ENCODE measurements around the gene ZIM2. TPM values are rescaled to one million over a fixed set of nuclear protein-coding genes. Genes with fewer than 3 reads are reported as not detected.

Gene ZIM2
- total and polyA plus RNA-seq, 2 of the 4 experiments (the other 2 are of a cell fraction), result not detected

DNA sequence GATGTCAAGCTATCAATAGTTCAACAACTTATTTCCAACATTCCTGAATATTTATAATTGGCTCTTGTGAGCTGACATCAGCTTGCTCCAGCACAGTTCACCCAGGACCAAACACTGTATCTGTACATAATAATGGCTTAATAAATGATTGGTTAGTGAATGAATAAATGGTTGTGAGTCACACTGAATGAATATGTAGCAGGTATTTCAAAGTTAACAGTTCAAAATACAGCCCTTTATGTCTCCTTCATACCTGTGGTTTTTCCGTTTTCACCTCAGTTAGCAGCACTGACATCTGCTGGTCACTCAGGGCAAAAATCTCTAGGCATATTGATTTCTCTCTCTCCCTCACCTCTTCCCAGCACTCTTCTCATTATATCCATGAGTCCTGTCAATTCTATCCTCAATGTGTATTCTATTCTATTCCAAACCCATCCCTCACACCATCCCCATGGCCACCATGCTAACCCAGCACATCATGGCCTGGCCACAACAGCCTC lies 76.3 kb downstream of the ZIM2 start:
- no peak overlapping the region for H4K8ac ChIP-seq (ENCODE audit: low read depth in 2 of 2, low read length in 2 of 2)
- in situ Hi-C loops (cut with MboI; ENCODE audit: low sequenced_read_pairs), result no loop called here
- H2BK15ac ChIP-seq (ENCODE audit: low read depth, low read length), result no peak overlapping the region
- no peak overlapping the region for H3K4ac ChIP-seq (ENCODE audit: low read depth, low read length)
- no peak overlapping the region for H2AFZ ChIP-seq (replicated peaks; ENCODE audit: low read length, poor library complexity)
- no peak overlapping the region for H3K23ac ChIP-seq (ENCODE audit: low read depth, low read length)
- POLR2A ChIA-PET (ENCODE audit: unreplicated experiment), result no interaction called here
- H2BK5ac ChIP-seq (ENCODE audit: low read depth, low read length, poor library complexity, severe bottlenecking), result no peak overlapping the region
- H3K9ac ChIP-seq (ENCODE audit: low read depth, low read length), result no peak overlapping the region
- no peaks in the 10 kb centered on the region for H3K36me3 ChIP-seq (ENCODE audit: control insufficient read depth, insufficient read depth, low read length)
- no peak overlapping the region for H3K56ac ChIP-seq (ENCODE audit: extremely low read depth, insufficient read depth, low read length)
- no peaks in the 10 kb centered on the region for H3K27me3 ChIP-seq (ENCODE audit: control insufficient read depth, insufficient read depth, low read length)
- H2AK5ac ChIP-seq (ENCODE audit: low read depth, low read length), result no peak overlapping the region
- H3K79me1 ChIP-seq (ENCODE audit: low read depth in 1 of 2, low read length in 2 of 2), result no peaks in the 10 kb centered on the region
- CTCF ChIA-PET, result no interaction called here
- H2BK120ac ChIP-seq (ENCODE audit: low read depth, low read length), result no peak overlapping the region
- intact Hi-C loops (cut with micrococcal nuclease), result no loop called here
- H2AK9ac ChIP-seq (replicated peaks; ENCODE audit: low read depth, low read length, poor library complexity), result no peak overlapping the region
- no peaks in the 10 kb centered on the region for H4K20me1 ChIP-seq (ENCODE audit: insufficient read depth, low read length)
- no peak overlapping the region for H3K18ac ChIP-seq (ENCODE audit: low read depth, low read length)
- TF ChIP-seq MAZ (IDR thresholded peaks at IDR 0.05; ENCODE audit: borderline replicate concordance, low read depth, low read length), result no peak
- TF ChIP-seq, protein P1, sequence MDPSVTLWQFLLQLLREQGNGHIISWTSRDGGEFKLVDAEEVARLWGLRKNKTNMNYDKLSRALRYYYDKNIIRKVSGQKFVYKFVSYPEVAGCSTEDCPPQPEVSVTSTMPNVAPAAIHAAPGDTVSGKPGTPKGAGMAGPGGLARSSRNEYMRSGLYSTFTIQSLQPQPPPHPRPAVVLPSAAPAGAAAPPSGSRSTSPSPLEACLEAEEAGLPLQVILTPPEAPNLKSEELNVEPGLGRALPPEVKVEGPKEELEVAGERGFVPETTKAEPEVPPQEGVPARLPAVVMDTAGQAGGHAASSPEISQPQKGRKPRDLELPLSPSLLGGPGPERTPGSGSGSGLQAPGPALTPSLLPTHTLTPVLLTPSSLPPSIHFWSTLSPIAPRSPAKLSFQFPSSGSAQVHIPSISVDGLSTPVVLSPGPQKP (IDR thresholded peaks at IDR 0.05; ENCODE audit: borderline replicate concordance, low read depth, low read length), result no peak
- TF ChIP-seq CTCF (conservative IDR thresholded peaks at IDR 0.05; ENCODE audit: low read depth, low read length), result no peak
- TF ChIP-seq MAFK (IDR thresholded peaks at IDR 0.05; ENCODE audit: low read depth, low read length), result no peak
- TF ChIP-seq CHD1 (IDR thresholded peaks at IDR 0.05; ENCODE audit: low read depth, low read length), result no peak
- TF ChIP-seq SMC3 (IDR thresholded peaks at IDR 0.05; ENCODE audit: low read depth, low read length), result no peak
- TF ChIP-seq RFX5 (IDR thresholded peaks at IDR 0.05; ENCODE audit: low read depth, low read length), result no peak
- TF ChIP-seq FOS (IDR thresholded peaks at IDR 0.05; ENCODE audit: low read depth, low read length), result no peak
- TF ChIP-seq USF2 (IDR thresholded peaks at IDR 0.05; ENCODE audit: low read depth, low read length), result no peak
- TF ChIP-seq RCOR1 (IDR thresholded peaks at IDR 0.05; ENCODE audit: insufficient replicate concordance, low read length), result no peak
- no peak for TF ChIP-seq MXI1 (IDR thresholded peaks at IDR 0.05; ENCODE audit: borderline replicate concordance, low read depth, low read length)
- TF ChIP-seq POLR2A (IDR thresholded peaks at IDR 0.05; ENCODE audit: low read depth, low read length), result no peak
- no peak overlapping the region for H3K27ac ChIP-seq (ENCODE audit: insufficient read depth, low read length)
- H3K4me2 ChIP-seq (ENCODE audit: low read depth, low read length), result no peak overlapping the region
- no peak for DNase-seq
- no peak overlapping the region for H3K14ac ChIP-seq (replicated peaks; ENCODE audit: low read depth, low read length)
- no peak overlapping the region for H3K4me3 ChIP-seq (ENCODE audit: insufficient read depth, low read depth, low read length)
- H4K91ac ChIP-seq (ENCODE audit: insufficient read depth, low read depth, low read length), result no peak overlapping the region
- peaks cover 44% of the 10 kb centered on the region for H3K9me3 ChIP-seq (ENCODE audit: control insufficient read depth, insufficient read depth, low read length)
- no peaks in the 10 kb centered on the region for H3K4me1 ChIP-seq (ENCODE audit: control insufficient read depth, insufficient read depth, low read length)
- ATAC-seq (ENCODE audit: low read depth), result no peak
- no peak overlapping the region for H2BK20ac ChIP-seq (ENCODE audit: low read depth, low read length)
- no peak overlapping the region for H4K5ac ChIP-seq (ENCODE audit: low read depth, low read length)
- BruUV-seq (replicated peaks), result no TSS peak
- dilution Hi-C loops (cut with HindIII; ENCODE audit: low sequenced_read_pairs, unreplicated experiment), result no loop called here
- no peaks in the 10 kb centered on the region for H3K9me1 ChIP-seq (ENCODE audit: insufficient read depth, low read length)
- 56% methylated on average over 1 of the region's 1 CpG; no CpG with 5 or more reads in 1 of the 2 experiments for WGBS, 2 experiments (ENCODE audit: extremely low coverage in 2 of 2, insufficient read length in 1 of 2)

All from IMR-90 (cell line).